ENCODE results near the gene PRDM16.

The PRDM16 gene

GRCh38 chr1:3316340-3316943, 247.4 kb downstream of the PRDM16 start:
- FAIRE-seq: no peak

- FAIRE-seq: no peak
These were observed 248.5 kb downstream of the PRDM16 start for GRCh38 chr1:3317456-3317855.

GRCh38 chr1:3318329-3318728, 249.3 kb downstream of the PRDM16 start:
- FAIRE-seq: no peak

GRCh38 chr1:3319874-3320245, 250.9 kb downstream of the PRDM16 start:
- peak; percentile 74 for FAIRE-seq

- no peak for FAIRE-seq
These were observed 251.5 kb downstream of the PRDM16 start for GRCh38 chr1:3320246-3321152.

- FAIRE-seq: no peak
These were observed 252.8 kb downstream of the PRDM16 start for GRCh38 chr1:3321559-3322449.

DNA sequence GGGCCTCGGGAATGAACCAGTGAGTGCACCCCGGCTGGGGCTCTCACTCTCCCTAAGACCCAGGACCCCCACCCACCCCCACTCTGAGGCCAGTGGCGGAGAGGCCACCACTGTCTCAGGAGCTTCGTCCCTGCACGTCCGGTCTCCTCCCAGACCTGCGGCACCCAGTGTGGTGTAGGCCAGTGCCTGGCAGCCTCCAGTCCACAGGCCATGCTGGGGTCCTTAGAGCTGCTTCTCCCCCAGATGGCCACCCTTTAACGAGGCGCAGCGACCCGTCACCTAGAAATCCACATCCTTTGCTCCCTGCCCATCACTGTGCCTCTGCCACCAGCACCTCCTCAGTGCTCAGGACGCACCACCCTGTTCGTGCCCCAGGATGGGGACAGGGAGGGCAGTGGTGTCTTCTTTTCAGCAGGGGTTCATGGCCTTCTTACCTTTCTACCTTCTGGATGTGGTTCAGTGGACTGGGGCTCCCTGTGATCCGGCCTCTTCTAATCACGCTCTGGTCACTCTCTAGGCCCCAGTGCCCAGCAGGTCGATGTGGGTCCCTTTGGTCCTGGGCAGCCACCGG, 253.5 kb downstream of the PRDM16 start:
- no peak for FAIRE-seq

DNA sequence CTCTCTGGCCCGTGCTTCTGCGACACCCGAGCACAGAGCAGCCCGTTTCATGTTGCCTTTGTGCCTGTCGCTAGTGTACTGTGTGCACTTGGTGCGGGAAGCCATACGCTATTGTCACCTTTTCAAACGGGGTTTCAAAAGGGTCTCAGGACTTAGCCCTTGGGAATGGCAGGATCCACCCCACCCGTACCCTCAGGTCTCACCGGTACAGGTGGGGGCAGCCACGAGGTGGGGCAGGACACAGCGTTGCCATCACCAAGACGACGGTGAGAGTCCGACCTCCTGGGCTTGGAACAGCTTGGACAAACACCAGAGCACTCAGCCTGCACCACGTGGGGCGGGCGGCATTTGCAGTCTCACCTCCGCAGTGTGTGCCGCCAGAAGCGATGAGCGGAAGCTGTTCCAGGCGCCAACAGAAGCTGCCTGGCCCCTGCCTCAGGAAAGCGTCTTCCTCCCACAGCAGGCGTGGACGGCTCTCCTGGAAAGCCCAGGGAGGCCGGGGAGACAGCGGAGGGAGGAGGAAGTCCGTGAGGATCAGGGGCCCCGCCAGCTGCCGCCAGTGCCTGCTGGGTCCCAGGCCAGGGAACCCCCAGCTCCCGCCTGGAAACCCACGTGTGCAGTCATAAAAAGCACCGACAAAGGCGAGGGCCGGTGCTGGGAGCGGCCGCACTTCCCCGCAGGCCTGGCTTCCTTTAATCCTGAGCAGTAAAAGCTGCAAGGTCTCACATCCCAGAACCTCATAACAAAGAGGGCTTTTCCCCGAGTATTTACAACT, 254.2 kb downstream of the PRDM16 start:
- no peak for FAIRE-seq

- FAIRE-seq: no peak
These were observed 255.0 kb downstream of the PRDM16 start for GRCh38 chr1:3323796-3324703.

- FAIRE-seq: no peak
These were observed 255.9 kb downstream of the PRDM16 start for GRCh38 chr1:3324704-3325535.

DNA sequence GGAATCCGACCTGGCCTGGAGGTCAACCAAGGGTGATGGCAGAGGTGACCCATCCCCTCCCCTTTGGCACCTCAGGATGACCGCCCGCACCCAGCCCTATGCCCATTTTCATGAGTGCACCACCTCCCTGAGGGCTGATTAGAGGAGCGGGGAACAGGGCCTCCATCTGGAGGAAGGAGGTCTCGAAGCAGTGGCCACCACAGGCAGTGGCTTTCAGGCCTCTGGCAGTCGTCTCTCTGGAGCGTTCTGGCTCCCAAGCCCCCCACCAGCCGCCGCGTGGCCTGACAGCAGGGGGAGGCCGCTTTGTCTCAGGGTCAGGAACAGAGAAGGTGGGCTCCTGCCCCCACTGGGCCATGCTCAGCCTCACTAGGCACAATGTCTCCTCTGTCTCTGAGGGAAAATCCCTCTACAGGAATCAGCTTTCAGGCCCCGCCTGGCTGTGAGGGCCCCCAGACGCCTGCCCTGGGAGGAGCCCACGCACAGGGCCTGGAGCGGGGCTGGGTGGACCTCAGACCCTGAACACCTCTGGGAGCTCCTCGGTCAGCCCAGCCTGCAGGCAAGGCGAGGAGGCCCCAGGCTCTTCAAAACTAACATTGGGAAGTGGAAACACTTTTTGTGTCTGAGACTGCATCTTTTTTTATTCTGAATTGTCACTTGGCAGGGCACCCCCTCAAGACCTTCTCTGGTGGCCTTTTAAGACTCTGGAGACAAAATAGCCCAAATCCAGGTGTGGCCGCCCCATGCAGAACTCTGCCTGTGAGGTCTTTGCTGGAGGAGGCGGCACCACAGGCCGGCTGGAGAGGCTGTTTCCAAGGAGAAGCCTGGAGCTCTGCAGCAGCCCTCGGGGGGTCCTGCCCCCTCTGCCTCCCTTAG, 257.7 kb downstream of the PRDM16 start:
- FAIRE-seq: no peak

DNA sequence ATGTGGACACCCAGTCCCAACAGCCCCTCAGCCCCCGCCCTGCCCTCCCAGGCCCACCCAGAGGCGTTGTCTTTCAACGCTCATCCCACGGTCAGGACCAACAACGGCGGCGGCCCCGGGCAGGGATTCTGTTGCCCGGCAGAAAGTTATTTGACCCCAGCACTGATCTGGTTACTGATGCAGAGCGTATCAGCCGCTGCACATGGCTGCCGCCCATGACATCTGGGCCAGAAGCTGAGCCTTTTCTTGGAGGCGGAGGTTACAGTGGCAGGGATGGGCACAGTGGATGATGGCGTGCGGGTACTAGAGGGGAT, 258.3 kb downstream of the PRDM16 start:
- no peak for FAIRE-seq

DNA sequence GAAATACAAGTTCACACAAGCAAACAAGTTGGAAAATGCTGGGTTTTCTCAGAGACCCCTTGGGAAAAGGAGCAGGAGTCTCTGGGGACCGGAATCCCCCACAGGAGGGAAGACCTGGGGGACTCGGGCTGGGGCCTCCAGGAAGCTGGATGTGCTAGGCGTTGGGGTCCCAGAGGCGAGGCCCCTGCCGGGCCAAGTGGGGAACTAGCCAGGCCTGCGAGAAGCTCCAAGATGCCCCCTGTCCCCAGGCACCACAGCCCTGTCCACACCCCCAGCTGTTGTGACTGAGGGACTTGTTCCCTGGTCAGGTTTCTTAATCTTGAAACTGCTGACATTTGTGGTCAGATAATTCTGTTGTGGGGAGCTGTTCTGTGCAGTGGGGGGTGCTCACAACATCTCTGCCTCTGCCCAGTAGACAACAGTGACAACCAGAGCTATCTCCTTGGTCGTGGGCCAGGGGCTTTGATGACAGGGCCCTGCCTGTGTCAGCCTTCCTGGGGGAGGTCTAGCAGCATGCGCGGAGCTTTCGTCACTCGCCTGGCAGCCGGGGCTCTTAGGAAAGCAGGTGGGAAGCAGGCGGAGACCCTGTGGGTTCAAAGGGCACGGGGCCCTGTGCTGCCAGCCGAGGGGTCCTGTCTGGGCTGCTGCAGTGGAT, 259.1 kb downstream of the PRDM16 start:
- FAIRE-seq: no peak

- FAIRE-seq: no peak
These were observed 260.8 kb downstream of the PRDM16 start for GRCh38 chr1:3329640-3330281.

- no peak for FAIRE-seq
These were observed 261.8 kb downstream of the PRDM16 start for GRCh38 chr1:3330771-3331245.

DNA sequence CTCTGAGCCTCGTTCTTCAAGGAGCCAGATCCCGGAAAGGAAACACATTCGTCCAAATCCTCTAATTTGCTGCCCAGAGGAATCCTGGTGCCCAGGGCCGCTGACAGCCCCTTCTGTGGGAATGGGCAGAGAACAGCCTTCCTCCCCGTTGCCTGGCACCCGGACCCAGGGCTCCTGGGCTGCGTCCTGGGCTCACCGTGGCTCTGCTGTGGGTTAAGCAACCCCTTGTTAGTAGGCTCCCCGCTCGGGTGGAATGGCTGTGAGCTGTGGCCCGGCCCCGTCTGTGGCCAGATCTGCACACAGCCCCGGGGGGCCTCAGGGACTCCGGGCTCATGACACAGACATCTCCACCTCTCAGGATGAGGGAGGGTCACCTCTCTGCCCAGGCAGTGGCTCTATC, 262.6 kb downstream of the PRDM16 start:
- no peak for FAIRE-seq

- no peak for FAIRE-seq
These were observed 263.0 kb downstream of the PRDM16 start for GRCh38 chr1:3332043-3332442.

- FAIRE-seq: no peak
These were observed 263.7 kb downstream of the PRDM16 start for GRCh38 chr1:3332662-3333061.

Data from TTC549 (cell line).